K562 (cell line): Measurements from ENCODE around the gene EMC8. TPM values are rescaled to one million over a fixed set of nuclear protein-coding genes. Genes with fewer than 3 reads are reported as not detected.

Source experiments
- ATAC-seq: fragments of 200-7000 bp; cut with Tn5 transposase; 3 replicates; pipeline ENCODE4 v1.9.1; 2020; ENCODE audit warnings: moderate library complexity
- BruUV-seq: library from RNA; stranded (reverse); fragments of 400-500 nt; replicated peaks from 2 replicates; lab custom pipeline; 2021; lab: Mats Ljungman, UMichigan
- CTCF ChIA-PET: fragments of 300-600 bp; formaldehyde crosslinking; extraction: SDS; loops from one replicate; lab custom pipeline; 2021; ENCODE audit warnings: low intra/inter-chr PET ratio; lab: Yijun Ruan, JAX
- POLR2A ChIA-PET: fragments of 300-600, 350-650 bp; sonication (Branson Sonifier 250); formaldehyde crosslinking; extraction: SDS; loops from one replicate; lab custom pipeline; 2021; ENCODE audit warnings: antibody characterized with exemption, inconsistent platforms; lab: Yijun Ruan, JAX
- DNase-seq, 4 experiments: peaks; one replicate each; pipeline versions ENCODE4 v3.0.0 to v3.0.0-alpha.2; 2011 to 2018; ENCODE audit warnings: low spot score in 3 of 4, mixed read lengths in 3 of 4; ENCODE audit errors: extremely low read depth in 1 of 4
- FAIRE-seq: peaks from 2 replicates; lab custom pipeline; 2011; peaks lifted over from hg19 to GRCh38; lab: Jason Lieb, UNC
- H2AFZ ChIP-seq: 2 replicates; pipeline ENCODE4 v1.6.0; 2011; ENCODE audit warnings: low read depth, low read length, control low read depth, inconsistent platforms
- H3K27ac ChIP-seq: fragments of 200-600 bp; 3 replicates; pipeline ENCODE4 v1.8.0; 2011; ENCODE audit warnings: low read depth, mild to moderate bottlenecking, control low read depth, inconsistent platforms, low read length, moderate library complexity, mixed read lengths; ENCODE audit errors: extremely low read depth
- H3K27me3 ChIP-seq, 2 experiments: fragments of 300-600 bp in 1 of 2; 2 replicates in 1 of 2; 3 replicates in 1 of 2; pipeline versions ENCODE4 v1.6.0 to v1.8.0; 2011; ENCODE audit warnings: inconsistent platforms in 2 of 2, low read length in 2 of 2, mild to moderate bottlenecking in 1 of 2, mixed read lengths in 1 of 2, moderate library complexity in 1 of 2; ENCODE audit not compliant: control insufficient read depth in 2 of 2, insufficient read depth in 2 of 2
- H3K36me3 ChIP-seq: fragments of 300-600 bp; 3 replicates; pipeline ENCODE4 v1.8.0; 2011; ENCODE audit warnings: mild to moderate bottlenecking, low read length, inconsistent platforms; ENCODE audit not compliant: control insufficient read depth, insufficient read depth
- H3K4me1 ChIP-seq, 2 experiments: fragments of 200-600 bp in 1 of 2; replicated peaks in 1 of 2; 2 replicates in 1 of 2; 3 replicates in 1 of 2; pipeline versions ENCODE4 v1.5.1 to v1.8.0; 2011; ENCODE audit warnings: inconsistent platforms in 2 of 2, low read length in 2 of 2, mild to moderate bottlenecking in 1 of 2, mixed read lengths in 1 of 2, moderate library complexity in 1 of 2; ENCODE audit not compliant: control insufficient read depth in 2 of 2, insufficient read depth in 2 of 2
- H3K4me2 ChIP-seq: 2 replicates; pipeline ENCODE4 v1.6.1; 2011; ENCODE audit warnings: low read length, control low read depth, inconsistent platforms, mixed read lengths; ENCODE audit not compliant: insufficient read depth
- H3K4me3 ChIP-seq: fragments of 200-600 bp; sonication (generic), shearing (Covaris generic); 2 replicates; pipeline ENCODE4 v1.5.1; 2016; ENCODE audit warnings: control low read depth, inconsistent platforms
- H3K79me2 ChIP-seq: fragments of 200-600 bp; 3 replicates; pipeline ENCODE4 v1.8.0; 2011; ENCODE audit warnings: low read length, inconsistent platforms; ENCODE audit not compliant: control insufficient read depth, insufficient read depth
- H3K9ac ChIP-seq, 2 experiments: 2 replicates each; pipeline versions ENCODE4 v1.6.0 to v1.6.1; 2011; ENCODE audit warnings: low read depth in 2 of 2, low read length in 2 of 2, control low read depth in 1 of 2, inconsistent platforms in 1 of 2, mild to moderate bottlenecking in 1 of 2, mixed read lengths in 1 of 2; ENCODE audit not compliant: insufficient read depth in 1 of 2
- H3K9me1 ChIP-seq: one replicate; pipeline ENCODE4 v1.6.0; 2011; ENCODE audit warnings: inconsistent platforms, mild to moderate bottlenecking, low read length, moderate library complexity; ENCODE audit not compliant: control insufficient read depth, insufficient read depth
- H3K9me3 ChIP-seq: replicated peaks from 2 replicates; pipeline ENCODE4 v1.5.1; 2011; ENCODE audit warnings: low read depth, low read length, inconsistent platforms; ENCODE audit not compliant: control insufficient read depth, insufficient read depth
- H4K20me1 ChIP-seq: replicated peaks from 2 replicates; pipeline ENCODE4 v1.6.1; 2011; ENCODE audit warnings: low read length, inconsistent platforms, mixed read lengths; ENCODE audit not compliant: control insufficient read depth, insufficient read depth
- ZBTB7A ChIP-seq: IDR thresholded peaks from 2 replicates; pipeline ENCODE4 v1.6.1; 2011; ENCODE audit warnings: low read depth, mild to moderate bottlenecking, low read length, moderate library complexity, borderline replicate concordance; ENCODE audit not compliant: control insufficient read depth
- ZMIZ1 ChIP-seq, 2 experiments: fragments of 150-350 bp in 1 of 2; IDR thresholded peaks; 2 replicates each; pipeline ENCODE4 v1.6.1; 2012 to 2016; ENCODE audit warnings: low read depth in 2 of 2, low read length in 2 of 2, mild to moderate bottlenecking in 1 of 2, moderate library complexity in 1 of 2
- WGBS: fragments of 100-300 bp; shearing (Covaris generic); methylation state at CpG from one replicate; pipeline ENCODE4 v1.1.6; 2016; ENCODE audit warnings: low coverage, mixed read lengths; ENCODE audit not compliant: insufficient coverage; ENCODE audit errors: missing lambda C conversion rate; 5-methylcytosine and 5-hydroxymethylcytosine counted together
- in situ Hi-C: fragments of 300-500 bp; cut with MboI; formaldehyde crosslinking; loops from 4 replicates; pipeline ENCODE4 v1.15.0; 2018; ENCODE audit warnings: inconsistent platforms, mixed read lengths
- intact Hi-C: fragments of 100-400 bp; cut with micrococcal nuclease; formaldehyde crosslinking; loops from 2 replicates; pipeline ENCODE4 v1.14.2; 2022
- polyA plus RNA-seq, 8 experiments: library from polyadenylated mRNA; depleted of rRNA in 4 of 8; stranded (reverse) in 5 of 8; unstranded in 3 of 8; fragments of >200 nt; fragmentation: Nextera tagmentation in 2 of 8; fragmentation: Illumina TruSeq in 1 of 8; extraction: Ambion mirVana in 2 of 8; extraction: Trizol in 1 of 8; gene quantifications; 2 replicates each; pipeline versions ENCODE4 v1.2.1 to v1.2.3, GENCODE V29; 2011 to 2014; ENCODE audit warnings: inconsistent platforms in 1 of 8, missing spikeins in 1 of 8
- total RNA-seq, 7 experiments: library from RNA; depleted of rRNA in 6 of 7; stranded (reverse); fragments of >200 nt in 6 of 7; fragmentation: Illumina TruSeq in 2 of 7; extraction: Trizol in 2 of 7; gene quantifications; 2 replicates each; pipeline versions ENCODE4 v1.2.1 to v1.2.3, GENCODE V29; 2011 to 2021; ENCODE audit warnings: low replicate concordance in 1 of 7

Gene EMC8
- total and polyA plus RNA-seq, 9 of the 15 experiments (the other 6 are each of a cell fraction or from before 2014, with no cell fraction given), result 11.4 to 81.8 (median 48.6) TPM

- intact Hi-C loops, result no loop called here
- in situ Hi-C loops, result no loop called here
- no peak overlapping the region for H3K27ac ChIP-seq
- H3K4me3 ChIP-seq, result no peak overlapping the region
- peaks cover 3% of the 10 kb centered on the region for H4K20me1 ChIP-seq
- peak; percentile 17; the same call in 2 of the 3 replicates for ATAC-seq
- H3K4me1 ChIP-seq, result peaks cover 0 to 9% of the 10 kb centered on the region in 2 experiments; a peak in 2 of 5 replicates
- WGBS, result 26% methylated on average over 10 of the region's 10 CpGs
- TF ChIP-seq ZMIZ1 (IDR thresholded peaks at IDR 0.05; ENCODE audit: low read depth in 2 of 2, low read length in 2 of 2), result no peak
- peak; percentile 33; the same call in 1 of the 2 replicates for TF ChIP-seq ZBTB7A
- TF ChIP-seq, all 486 proteins: peak for 1
- Histone ChIP-seq H3K4me2 (no peak overlapping the region), H2AFZ (no peak overlapping the region), H3K36me3 (peaks cover 24% of the 10 kb centered on the region; the same call in 2 of the 3 replicates), H3K9me3 (no peaks in the 10 kb centered on the region), H3K27me3 (peaks cover 31 to 40% of the 10 kb centered on the region in 2 experiments; a peak in 4 of 5 replicates), H3K9ac (peak overlapping the region in 1 of 2 experiments; percentile 26; a peak in 1 of 4 replicates), H3K79me2 (no peaks in the 10 kb centered on the region), H3K9me1 (no peaks in the 10 kb centered on the region)
- no peak for FAIRE-seq
- no TSS peak for BruUV-seq
- DNase-seq, result no peak
- POLR2A ChIA-PET, result interaction anchor here (0.6 to 0.9 kb wide), 2 partner anchors 10 to 57 kb away, joined by 3 to 6 read pairs; no protein-coding TSS in a partner anchor
- CTCF ChIA-PET, result no interaction called here
Observed at GRCh38 chr16:85809645-85810044, 10.3 kb upstream of the EMC8 start.
